Measurements from ENCODE around the gene ZNF716.

The ZNF716 gene

DNA sequence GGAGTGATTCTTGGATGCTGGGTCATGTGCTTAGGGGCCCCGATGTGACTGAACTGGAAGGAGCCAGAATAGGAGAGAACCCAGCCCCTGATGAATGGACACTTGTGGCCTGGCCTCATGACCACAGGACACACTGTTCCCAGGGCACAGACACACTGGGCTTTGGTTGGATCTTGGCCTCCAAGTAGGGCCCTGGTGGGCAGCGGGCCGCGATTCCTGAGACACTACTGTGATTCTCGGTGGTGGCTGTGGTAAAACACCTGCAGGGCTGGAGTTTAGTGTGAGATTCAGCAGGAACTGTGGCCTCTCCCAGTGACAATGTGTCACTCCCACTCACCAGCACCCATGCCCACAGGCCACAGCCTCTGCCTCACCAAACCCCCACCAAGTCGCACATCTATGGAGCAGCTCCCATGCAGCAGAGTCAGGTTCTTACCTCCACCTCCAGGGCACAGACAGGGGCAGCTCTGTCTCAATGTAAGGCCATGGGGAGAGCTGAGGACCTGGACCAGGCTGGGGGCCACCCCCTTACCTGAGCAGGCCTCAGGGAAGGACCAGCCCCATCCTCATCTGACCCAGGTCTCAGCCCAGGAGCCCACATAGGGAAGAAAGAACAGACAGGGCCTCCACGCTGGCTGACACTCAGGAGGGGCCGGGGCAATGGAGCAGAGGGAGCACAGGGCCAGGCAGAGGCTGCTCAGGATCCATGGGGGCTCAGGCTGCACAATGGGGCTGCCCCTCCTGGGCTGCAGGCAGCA lies 33.2 kb upstream of the ZNF716 start:
- H3K9me3 ChIP-seq (ENCODE audit: control extremely low read depth in 1 of 5, control insufficient read depth in 4 of 5, insufficient read depth in 2 of 5, low read depth in 1 of 5, low read length in 4 of 5), result peaks cover 0 to 37% (median 17%) of the 10 kb centered on the region in 5 experiments
- WGBS (ENCODE audit: insufficient coverage), result 83% methylated on average over 2 of the region's 8 CpGs
- CTCF ChIA-PET, result no interaction called here

GRCh38 chr7:57417736-57418135 lies 32.2 kb upstream of the ZNF716 start:
- no peak for DNase-seq
- no peaks in the 10 kb centered on the region for H3K36me3 ChIP-seq (ENCODE audit: control insufficient read depth in 4 of 4, insufficient read depth in 4 of 4, low read length in 3 of 4)
- no peak overlapping the region for H3K27ac ChIP-seq (ENCODE audit: insufficient read depth in 1 of 2, low read depth in 1 of 2, low read length in 2 of 2, poor library complexity in 1 of 2, severe bottlenecking in 2 of 2)
- peaks cover 0 to 29% (median 13%) of the 10 kb centered on the region in 5 experiments for H3K9me3 ChIP-seq (ENCODE audit: control extremely low read depth in 1 of 5, control insufficient read depth in 4 of 5, insufficient read depth in 2 of 5, low read depth in 1 of 5, low read length in 4 of 5)
- CTCF ChIA-PET, result no interaction called here
- WGBS (ENCODE audit: insufficient coverage), result no CpG with 5 or more reads among the region's 3 CpGs
- no peaks in the 10 kb centered on the region for H3K27me3 ChIP-seq (replicated peaks in 2 of 5; ENCODE audit: control insufficient read depth in 4 of 5, insufficient read depth in 5 of 5, low read length in 4 of 5)
- POLR2A ChIA-PET, result no interaction called here
- H3K4me3 ChIP-seq (ENCODE audit: control insufficient read depth in 1 of 7, extremely low read depth in 1 of 7, insufficient read depth in 4 of 7, low read depth in 2 of 7, low read length in 6 of 7), result no peak overlapping the region
- no peaks in the 10 kb centered on the region for H3K4me1 ChIP-seq (ENCODE audit: control extremely low read depth in 1 of 4, control insufficient read depth in 4 of 4, insufficient read depth in 4 of 4, low read length in 3 of 4)

More for the DNA sequence above, 33.2 kb upstream of the ZNF716 start:
- DNase-seq, result no peak
- Histone ChIP-seq H3K4me3 (ENCODE audit: control insufficient read depth in 1 of 7, extremely low read depth in 1 of 7, insufficient read depth in 4 of 7, low read depth in 2 of 7, low read length in 6 of 7) (no peak overlapping the region), H3K27me3 (replicated peaks in 2 of 5; ENCODE audit: control insufficient read depth in 4 of 5, insufficient read depth in 5 of 5, low read length in 4 of 5) (no peaks in the 10 kb centered on the region), H3K27ac (ENCODE audit: insufficient read depth in 1 of 2, low read depth in 1 of 2, low read length in 2 of 2, poor library complexity in 1 of 2, severe bottlenecking in 2 of 2) (no peak overlapping the region), H3K36me3 (ENCODE audit: control insufficient read depth in 4 of 4, insufficient read depth in 4 of 4, low read length in 3 of 4) (no peaks in the 10 kb centered on the region), H3K4me1 (ENCODE audit: control extremely low read depth in 1 of 4, control insufficient read depth in 4 of 4, insufficient read depth in 4 of 4, low read length in 3 of 4) (no peaks in the 10 kb centered on the region)
- POLR2A ChIA-PET, result no interaction called here

GRCh38 chr7:57423768-57424167 lies 26.2 kb upstream of the ZNF716 start:
- H3K4me1 ChIP-seq (ENCODE audit: control extremely low read depth in 1 of 4, control insufficient read depth in 4 of 4, insufficient read depth in 4 of 4, low read length in 3 of 4), result no peaks in the 10 kb centered on the region
- WGBS (ENCODE audit: insufficient coverage), result no CpG with 5 or more reads among the region's 3 CpGs
- H3K4me3 ChIP-seq (ENCODE audit: control insufficient read depth in 1 of 7, extremely low read depth in 1 of 7, insufficient read depth in 4 of 7, low read depth in 2 of 7, low read length in 6 of 7), result no peak overlapping the region
- peaks cover 0 to 24% (median 10%) of the 10 kb centered on the region in 5 experiments for H3K9me3 ChIP-seq (ENCODE audit: control extremely low read depth in 1 of 5, control insufficient read depth in 4 of 5, insufficient read depth in 2 of 5, low read depth in 1 of 5, low read length in 4 of 5)
- H3K27me3 ChIP-seq (replicated peaks in 2 of 5; ENCODE audit: control insufficient read depth in 4 of 5, insufficient read depth in 5 of 5, low read length in 4 of 5), result no peaks in the 10 kb centered on the region
- CTCF ChIA-PET, result no interaction called here
- no peak overlapping the region for H3K27ac ChIP-seq (ENCODE audit: insufficient read depth in 1 of 2, low read depth in 1 of 2, low read length in 2 of 2, poor library complexity in 1 of 2, severe bottlenecking in 2 of 2)
- POLR2A ChIA-PET, result no interaction called here
- DNase-seq, result no peak
- H3K36me3 ChIP-seq (ENCODE audit: control insufficient read depth in 4 of 4, insufficient read depth in 4 of 4, low read length in 3 of 4), result no peaks in the 10 kb centered on the region

GRCh38 chr7:57424515-57425238 lies 25.3 kb upstream of the ZNF716 start:
- no peaks in the 10 kb centered on the region for H3K36me3 ChIP-seq (ENCODE audit: control insufficient read depth in 4 of 4, insufficient read depth in 4 of 4, low read length in 3 of 4)
- H3K4me1 ChIP-seq (ENCODE audit: control extremely low read depth in 1 of 4, control insufficient read depth in 4 of 4, insufficient read depth in 4 of 4, low read length in 3 of 4), result no peaks in the 10 kb centered on the region
- POLR2A ChIA-PET, result no interaction called here
- DNase-seq, result no peak
- H3K4me3 ChIP-seq (ENCODE audit: control insufficient read depth in 1 of 7, extremely low read depth in 1 of 7, insufficient read depth in 4 of 7, low read depth in 2 of 7, low read length in 6 of 7), result no peak overlapping the region
- H3K27me3 ChIP-seq (replicated peaks in 2 of 5; ENCODE audit: control insufficient read depth in 4 of 5, insufficient read depth in 5 of 5, low read length in 4 of 5), result no peaks in the 10 kb centered on the region
- H3K9me3 ChIP-seq (ENCODE audit: control extremely low read depth in 1 of 5, control insufficient read depth in 4 of 5, insufficient read depth in 2 of 5, low read depth in 1 of 5, low read length in 4 of 5), result peaks cover 0 to 24% (median 10%) of the 10 kb centered on the region in 5 experiments
- CTCF ChIA-PET, result no interaction called here
- no peak overlapping the region for H3K27ac ChIP-seq (ENCODE audit: insufficient read depth in 1 of 2, low read depth in 1 of 2, low read length in 2 of 2, poor library complexity in 1 of 2, severe bottlenecking in 2 of 2)
- 61% methylated on average over 81 of the region's 89 CpGs for WGBS (ENCODE audit: insufficient coverage)

DNA sequence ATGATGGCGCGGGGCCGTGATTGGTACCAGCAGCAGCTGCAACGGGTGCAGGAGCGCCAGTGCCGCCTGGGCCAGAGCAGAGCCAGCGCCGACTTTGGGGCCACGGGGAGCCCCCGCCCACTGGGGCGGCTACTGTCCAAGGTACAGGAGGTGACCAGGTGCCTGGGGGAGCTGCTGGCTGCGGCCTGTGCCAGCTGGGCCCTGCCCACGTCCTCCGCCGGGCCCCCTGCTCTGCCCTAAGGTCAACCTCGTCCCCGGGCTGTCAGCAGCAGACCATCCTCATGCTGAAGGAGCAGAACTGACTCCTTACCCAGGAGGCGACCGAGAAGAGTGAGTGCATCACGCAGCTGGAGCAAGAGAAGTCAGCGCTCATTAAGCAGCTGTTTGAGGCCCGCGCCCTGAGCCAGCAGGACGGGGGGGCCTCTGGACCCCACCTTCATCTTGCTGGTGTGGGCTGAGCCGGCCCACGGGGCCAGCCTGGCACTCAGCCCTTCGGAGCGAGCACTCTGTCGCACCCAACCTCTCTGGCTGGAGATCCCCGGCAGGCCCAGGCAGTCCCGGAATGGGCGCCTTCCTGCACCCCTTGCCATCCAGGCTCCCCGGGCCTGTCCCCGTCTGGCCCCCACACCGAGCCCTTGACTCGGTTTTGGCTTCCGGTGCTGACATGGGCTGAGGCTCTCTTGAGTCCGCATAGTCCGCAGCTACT lies 24.6 kb upstream of the ZNF716 start:
- Histone ChIP-seq H3K27me3 (replicated peaks in 2 of 5; ENCODE audit: control insufficient read depth in 4 of 5, insufficient read depth in 5 of 5, low read length in 4 of 5) (no peaks in the 10 kb centered on the region), H3K9me3 (ENCODE audit: control extremely low read depth in 1 of 5, control insufficient read depth in 4 of 5, insufficient read depth in 2 of 5, low read depth in 1 of 5, low read length in 4 of 5) (peaks cover 0 to 24% (median 11%) of the 10 kb centered on the region in 5 experiments), H3K27ac (ENCODE audit: insufficient read depth in 1 of 2, low read depth in 1 of 2, low read length in 2 of 2, poor library complexity in 1 of 2, severe bottlenecking in 2 of 2) (no peak overlapping the region), H3K4me1 (ENCODE audit: control extremely low read depth in 1 of 4, control insufficient read depth in 4 of 4, insufficient read depth in 4 of 4, low read length in 3 of 4) (no peaks in the 10 kb centered on the region), H3K4me3 (ENCODE audit: control insufficient read depth in 1 of 7, extremely low read depth in 1 of 7, insufficient read depth in 4 of 7, low read depth in 2 of 7, low read length in 6 of 7) (no peak overlapping the region), H3K36me3 (ENCODE audit: control insufficient read depth in 4 of 4, insufficient read depth in 4 of 4, low read length in 3 of 4) (no peaks in the 10 kb centered on the region)
- POLR2A ChIA-PET, result no interaction called here
- DNase-seq, result no peak
- CTCF ChIA-PET, result no interaction called here
- 84% methylated on average over 38 of the region's 39 CpGs for WGBS (ENCODE audit: insufficient coverage)

DNA sequence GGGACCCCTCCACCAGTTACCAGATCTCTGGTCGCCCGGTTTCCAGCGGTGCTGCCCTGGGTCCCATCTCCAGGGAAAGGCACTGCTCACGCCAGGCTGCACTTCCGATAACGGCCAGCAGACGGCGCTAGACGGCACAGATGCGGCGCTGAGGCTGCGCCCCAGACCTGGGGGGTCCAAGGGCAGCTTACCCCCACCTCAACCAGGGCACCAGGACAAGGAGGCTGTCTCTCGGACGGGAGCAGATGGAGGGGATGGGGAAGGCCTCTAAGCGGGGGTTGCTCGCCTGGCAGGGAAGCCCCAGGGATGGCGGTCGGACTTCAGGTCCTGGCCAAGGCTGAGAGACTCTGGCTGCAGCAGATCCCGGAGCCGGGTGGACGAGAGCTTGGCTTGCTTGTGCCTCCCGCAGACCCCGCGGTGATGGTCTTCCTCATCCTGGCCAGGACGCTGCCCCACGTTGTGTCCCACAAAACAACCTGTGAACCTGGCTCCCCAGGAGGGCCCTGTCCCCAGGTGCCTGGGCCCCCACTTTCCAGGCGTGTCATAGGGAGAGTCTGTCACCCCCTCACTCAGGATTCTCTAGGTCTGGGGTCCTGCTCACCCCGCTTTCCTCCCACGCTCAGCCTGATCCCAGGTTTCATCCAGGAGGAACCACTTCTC lies 23.9 kb upstream of the ZNF716 start:
- no peaks in the 10 kb centered on the region for H3K36me3 ChIP-seq (ENCODE audit: control insufficient read depth in 4 of 4, insufficient read depth in 4 of 4, low read length in 3 of 4)
- no peaks in the 10 kb centered on the region for H3K4me1 ChIP-seq (ENCODE audit: control extremely low read depth in 1 of 4, control insufficient read depth in 4 of 4, insufficient read depth in 4 of 4, low read length in 3 of 4)
- no peak overlapping the region for H3K27ac ChIP-seq (ENCODE audit: insufficient read depth in 1 of 2, low read depth in 1 of 2, low read length in 2 of 2, poor library complexity in 1 of 2, severe bottlenecking in 2 of 2)
- no peak overlapping the region for H3K4me3 ChIP-seq (ENCODE audit: control insufficient read depth in 1 of 7, extremely low read depth in 1 of 7, insufficient read depth in 4 of 7, low read depth in 2 of 7, low read length in 6 of 7)
- 75% methylated on average over 23 of the region's 29 CpGs for WGBS (ENCODE audit: insufficient coverage)
- peaks cover 0 to 24% (median 13%) of the 10 kb centered on the region in 5 experiments for H3K9me3 ChIP-seq (ENCODE audit: control extremely low read depth in 1 of 5, control insufficient read depth in 4 of 5, insufficient read depth in 2 of 5, low read depth in 1 of 5, low read length in 4 of 5)
- no peak for DNase-seq
- ChIA-PET CTCF (no interaction called here), POLR2A (no interaction called here)
- H3K27me3 ChIP-seq (replicated peaks in 2 of 5; ENCODE audit: control insufficient read depth in 4 of 5, insufficient read depth in 5 of 5, low read length in 4 of 5), result no peaks in the 10 kb centered on the region
